ENCODE results near the gene SLC39A10. TPM values are rescaled to one million over a fixed set of nuclear protein-coding genes. Genes with fewer than 3 reads are reported as not detected.

SLC39A10 gene
- total and polyA plus RNA-seq, 9 of the 15 experiments (the other 6 are each of a cell fraction or from before 2014, with no cell fraction given): 12.5 to 40.1 (median 23.1) TPM

DNA sequence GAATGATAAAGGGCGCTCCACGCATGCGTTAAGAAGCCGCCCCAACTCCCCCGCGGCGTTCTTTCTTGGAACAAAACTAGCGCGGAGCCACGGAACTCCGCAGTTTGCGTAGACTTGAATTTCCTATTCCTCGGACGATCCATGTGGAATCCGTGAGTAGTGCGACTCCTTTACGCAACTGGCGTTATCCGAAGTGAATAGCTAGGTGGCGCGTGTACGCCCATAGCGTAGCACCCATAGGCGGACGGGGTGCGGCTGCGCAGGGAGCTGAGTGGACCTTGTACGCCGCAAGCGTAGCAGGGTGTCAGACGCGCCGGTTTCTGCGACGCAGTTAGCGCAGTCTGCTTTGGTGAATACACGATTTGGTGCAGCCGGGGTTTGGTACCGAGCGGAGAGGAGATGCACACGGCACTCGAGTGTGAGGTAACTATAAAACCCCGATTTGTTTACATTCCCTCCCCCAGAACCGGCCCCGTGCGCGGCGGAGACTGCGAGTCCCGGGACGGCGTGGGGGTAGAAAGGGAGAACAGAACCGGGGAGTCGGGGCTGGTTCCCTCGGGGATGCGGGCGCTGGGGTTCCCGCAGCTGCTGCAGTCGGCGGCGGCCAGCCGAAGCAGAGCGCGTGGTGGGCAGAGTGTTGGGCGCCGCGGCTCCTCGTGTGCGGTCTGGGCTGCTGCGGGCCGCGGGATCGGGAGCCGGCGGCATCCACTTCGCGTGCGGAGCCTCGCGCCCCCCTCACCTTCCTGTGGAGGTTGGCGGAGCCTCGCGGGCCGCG lies at the start of gene SLC39A10 (continued):
- TF ChIP-seq, protein P1, sequence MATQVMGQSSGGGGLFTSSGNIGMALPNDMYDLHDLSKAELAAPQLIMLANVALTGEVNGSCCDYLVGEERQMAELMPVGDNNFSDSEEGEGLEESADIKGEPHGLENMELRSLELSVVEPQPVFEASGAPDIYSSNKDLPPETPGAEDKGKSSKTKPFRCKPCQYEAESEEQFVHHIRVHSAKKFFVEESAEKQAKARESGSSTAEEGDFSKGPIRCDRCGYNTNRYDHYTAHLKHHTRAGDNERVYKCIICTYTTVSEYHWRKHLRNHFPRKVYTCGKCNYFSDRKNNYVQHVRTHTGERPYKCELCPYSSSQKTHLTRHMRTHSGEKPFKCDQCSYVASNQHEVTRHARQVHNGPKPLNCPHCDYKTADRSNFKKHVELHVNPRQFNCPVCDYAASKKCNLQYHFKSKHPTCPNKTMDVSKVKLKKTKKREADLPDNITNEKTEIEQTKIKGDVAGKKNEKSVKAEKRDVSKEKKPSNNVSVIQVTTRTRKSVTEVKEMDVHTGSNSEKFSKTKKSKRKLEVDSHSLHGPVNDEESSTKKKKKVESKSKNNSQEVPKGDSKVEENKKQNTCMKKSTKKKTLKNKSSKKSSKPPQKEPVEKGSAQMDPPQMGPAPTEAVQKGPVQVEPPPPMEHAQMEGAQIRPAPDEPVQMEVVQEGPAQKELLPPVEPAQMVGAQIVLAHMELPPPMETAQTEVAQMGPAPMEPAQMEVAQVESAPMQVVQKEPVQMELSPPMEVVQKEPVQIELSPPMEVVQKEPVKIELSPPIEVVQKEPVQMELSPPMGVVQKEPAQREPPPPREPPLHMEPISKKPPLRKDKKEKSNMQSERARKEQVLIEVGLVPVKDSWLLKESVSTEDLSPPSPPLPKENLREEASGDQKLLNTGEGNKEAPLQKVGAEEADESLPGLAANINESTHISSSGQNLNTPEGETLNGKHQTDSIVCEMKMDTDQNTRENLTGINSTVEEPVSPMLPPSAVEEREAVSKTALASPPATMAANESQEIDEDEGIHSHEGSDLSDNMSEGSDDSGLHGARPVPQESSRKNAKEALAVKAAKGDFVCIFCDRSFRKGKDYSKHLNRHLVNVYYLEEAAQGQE (IDR thresholded peaks at IDR 0.05; ENCODE audit: borderline replicate concordance): no peak
- TF ChIP-seq, protein P1 (CRISPR knock-in tag; IDR thresholded peaks at IDR 0.05; ENCODE audit: low read depth): 0 out of 2 replicates have a peak, but pooled peaks have one; percentile 34
- TF ChIP-seq CBX1 (IDR thresholded peaks at IDR 0.05; ENCODE audit: low read depth) (0 out of 2 replicates have a peak, but pooled peaks have one; percentile 30), POLR2AphosphoS5 (IDR thresholded peaks at IDR 0.05; ENCODE audit: control insufficient read depth, insufficient read depth, low read depth, low read length) (peak; percentile 93), CREM (IDR thresholded peaks at IDR 0.05; ENCODE audit: low read depth) (peak; percentile 20; the same call in 1 of the 2 replicates), KHSRP (IDR thresholded peaks at IDR 0.05) (no peak), CBX2 (IDR thresholded peaks at IDR 0.05; ENCODE audit: insufficient read depth, low read length, poor library complexity, severe bottlenecking) (no peak), FOXJ2 (tag; IDR thresholded peaks at IDR 0.05) (0 out of 2 replicates have a peak, but pooled peaks have one; percentile 78), PTBP1 (IDR thresholded peaks at IDR 0.05; ENCODE audit: low read depth, low read length) (peak; percentile 98), POLR2B (IDR thresholded peaks at IDR 0.05; ENCODE audit: low read depth, partially characterized antibody) (peak; percentile 62), RBM22 (IDR thresholded peaks at IDR 0.05; ENCODE audit: low read depth, low read length, poor library complexity, severe bottlenecking) (peak; percentile 41)
- TF ChIP-seq, protein P2, sequence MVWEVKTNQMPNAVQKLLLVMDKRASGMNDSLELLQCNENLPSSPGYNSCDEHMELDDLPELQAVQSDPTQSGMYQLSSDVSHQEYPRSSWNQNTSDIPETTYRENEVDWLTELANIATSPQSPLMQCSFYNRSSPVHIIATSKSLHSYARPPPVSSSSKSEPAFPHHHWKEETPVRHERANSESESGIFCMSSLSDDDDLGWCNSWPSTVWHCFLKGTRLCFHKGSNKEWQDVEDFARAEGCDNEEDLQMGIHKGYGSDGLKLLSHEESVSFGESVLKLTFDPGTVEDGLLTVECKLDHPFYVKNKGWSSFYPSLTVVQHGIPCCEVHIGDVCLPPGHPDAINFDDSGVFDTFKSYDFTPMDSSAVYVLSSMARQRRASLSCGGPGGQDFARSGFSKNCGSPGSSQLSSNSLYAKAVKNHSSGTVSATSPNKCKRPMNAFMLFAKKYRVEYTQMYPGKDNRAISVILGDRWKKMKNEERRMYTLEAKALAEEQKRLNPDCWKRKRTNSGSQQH (CRISPR knock-in tag; IDR thresholded peaks at IDR 0.05): 0 out of 2 replicates have a peak, but pooled peaks have one; percentile 13
- TF ChIP-seq, protein P3, sequence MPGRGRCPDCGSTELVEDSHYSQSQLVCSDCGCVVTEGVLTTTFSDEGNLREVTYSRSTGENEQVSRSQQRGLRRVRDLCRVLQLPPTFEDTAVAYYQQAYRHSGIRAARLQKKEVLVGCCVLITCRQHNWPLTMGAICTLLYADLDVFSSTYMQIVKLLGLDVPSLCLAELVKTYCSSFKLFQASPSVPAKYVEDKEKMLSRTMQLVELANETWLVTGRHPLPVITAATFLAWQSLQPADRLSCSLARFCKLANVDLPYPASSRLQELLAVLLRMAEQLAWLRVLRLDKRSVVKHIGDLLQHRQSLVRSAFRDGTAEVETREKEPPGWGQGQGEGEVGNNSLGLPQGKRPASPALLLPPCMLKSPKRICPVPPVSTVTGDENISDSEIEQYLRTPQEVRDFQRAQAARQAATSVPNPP (IDR thresholded peaks at IDR 0.05; ENCODE audit: borderline replicate concordance, insufficient read depth, insufficient read length): no peak

All from K562 (cell line).